ENCODE data around the gene SHISA9. TPM values are rescaled to one million over a fixed set of nuclear protein-coding genes. Genes with fewer than 3 reads are reported as not detected.

The SHISA9 gene
- total and polyA plus RNA-seq, 4 donors: under 0.01 to 0.08 (median 0.07) TPM; not detected in 1

- TF ChIP-seq, protein P1, sequence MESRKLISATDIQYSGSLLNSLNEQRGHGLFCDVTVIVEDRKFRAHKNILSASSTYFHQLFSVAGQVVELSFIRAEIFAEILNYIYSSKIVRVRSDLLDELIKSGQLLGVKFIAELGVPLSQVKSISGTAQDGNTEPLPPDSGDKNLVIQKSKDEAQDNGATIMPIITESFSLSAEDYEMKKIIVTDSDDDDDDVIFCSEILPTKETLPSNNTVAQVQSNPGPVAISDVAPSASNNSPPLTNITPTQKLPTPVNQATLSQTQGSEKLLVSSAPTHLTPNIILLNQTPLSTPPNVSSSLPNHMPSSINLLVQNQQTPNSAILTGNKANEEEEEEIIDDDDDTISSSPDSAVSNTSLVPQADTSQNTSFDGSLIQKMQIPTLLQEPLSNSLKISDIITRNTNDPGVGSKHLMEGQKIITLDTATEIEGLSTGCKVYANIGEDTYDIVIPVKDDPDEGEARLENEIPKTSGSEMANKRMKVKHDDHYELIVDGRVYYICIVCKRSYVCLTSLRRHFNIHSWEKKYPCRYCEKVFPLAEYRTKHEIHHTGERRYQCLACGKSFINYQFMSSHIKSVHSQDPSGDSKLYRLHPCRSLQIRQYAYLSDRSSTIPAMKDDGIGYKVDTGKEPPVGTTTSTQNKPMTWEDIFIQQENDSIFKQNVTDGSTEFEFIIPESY (IDR thresholded peaks at IDR 0.05): no peak
- TF ChIP-seq SP1 (IDR thresholded peaks at IDR 0.05) (no peak), JUND (IDR thresholded peaks at IDR 0.05) (no peak), TAF1 (conservative IDR thresholded peaks at IDR 0.05) (no peak), FOXA1 (IDR thresholded peaks at IDR 0.05) (no peak)
- TF ChIP-seq, protein P2, sequence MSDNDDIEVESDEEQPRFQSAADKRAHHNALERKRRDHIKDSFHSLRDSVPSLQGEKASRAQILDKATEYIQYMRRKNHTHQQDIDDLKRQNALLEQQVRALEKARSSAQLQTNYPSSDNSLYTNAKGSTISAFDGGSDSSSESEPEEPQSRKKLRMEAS (IDR thresholded peaks at IDR 0.05): no peak
These were observed 206.7 kb downstream of the SHISA9 start (continued) for GRCh38 chr16:13108126-13108525.

- Histone ChIP-seq H3K27ac (ENCODE audit: low read depth in 1 of 2, low read length in 2 of 2) (no peak overlapping the region), H3K9ac (ENCODE audit: low read depth in 1 of 2, low read length in 2 of 2) (no peak overlapping the region), H3K36me3 (ENCODE audit: control insufficient read depth in 4 of 4, insufficient read depth in 3 of 4, low read depth in 1 of 4, low read length in 3 of 4) (no peaks in the 10 kb centered on the region), H3K4me1 (ENCODE audit: control insufficient read depth in 4 of 4, insufficient read depth in 4 of 4, low read length in 3 of 4) (no peaks in the 10 kb centered on the region), H3K27me3 (ENCODE audit: control insufficient read depth in 4 of 4, insufficient read depth in 4 of 4, low read length in 3 of 4) (no peaks in the 10 kb centered on the region), H3K9me3 (ENCODE audit: control insufficient read depth in 4 of 4, low read length in 3 of 4) (no peaks in the 10 kb centered on the region), H3K4me3 (ENCODE audit: low read depth in 1 of 3, low read length in 3 of 3) (no peak overlapping the region)
- no peak for TF ChIP-seq SP1 (IDR thresholded peaks at IDR 0.05)
- no peak for TF ChIP-seq TAF1 (conservative IDR thresholded peaks at IDR 0.05)
- TF ChIP-seq, protein P2 (IDR thresholded peaks at IDR 0.05): no peak
- no peak for DNase-seq (ENCODE audit: low spot score)
- 98% methylated on average over 1 of the region's 1 CpG for WGBS
These were observed 207.8 kb downstream of the SHISA9 start for GRCh38 chr16:13109171-13109570.

DNA sequence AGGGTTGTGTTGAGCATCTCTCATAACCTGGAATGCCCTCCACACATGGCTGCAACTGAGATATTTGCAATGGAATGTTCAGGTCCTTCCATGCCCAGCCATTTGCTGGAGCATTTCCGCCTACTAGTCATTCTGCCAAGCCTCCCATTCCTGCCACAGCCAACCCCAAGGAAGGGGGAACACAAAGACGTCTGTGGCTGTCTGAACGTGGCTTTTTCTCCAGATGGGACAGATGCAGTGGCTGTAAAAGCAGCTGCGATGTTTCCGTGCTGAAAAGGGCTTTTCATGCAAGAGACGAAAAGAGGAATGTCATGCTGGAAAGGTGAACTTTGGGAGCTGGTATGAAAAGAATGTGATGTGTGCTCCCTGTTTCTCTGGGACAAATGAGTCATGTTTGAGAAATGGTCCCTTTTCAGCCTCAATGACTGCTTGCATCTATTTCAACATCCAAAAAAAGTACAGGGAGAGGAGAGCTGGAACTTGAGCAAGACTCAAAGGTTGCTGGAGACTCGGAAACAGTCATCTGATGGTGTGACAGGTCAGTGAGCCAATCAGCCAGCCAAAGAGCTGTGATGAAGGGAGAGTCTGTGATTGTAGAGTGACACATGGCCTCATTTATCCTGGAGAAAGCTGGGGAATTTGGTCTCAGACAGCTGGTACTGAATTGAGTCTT lies 208.9 kb downstream of the SHISA9 start:
- Histone ChIP-seq H3K27ac (ENCODE audit: low read depth in 1 of 2, low read length in 2 of 2) (no peak overlapping the region), H3K36me3 (ENCODE audit: control insufficient read depth in 4 of 4, insufficient read depth in 3 of 4, low read depth in 1 of 4, low read length in 3 of 4) (no peaks in the 10 kb centered on the region), H3K9ac (ENCODE audit: low read depth in 1 of 2, low read length in 2 of 2) (no peak overlapping the region), H3K9me3 (ENCODE audit: control insufficient read depth in 4 of 4, low read length in 3 of 4) (no peaks in the 10 kb centered on the region), H3K27me3 (ENCODE audit: control insufficient read depth in 4 of 4, insufficient read depth in 4 of 4, low read length in 3 of 4) (no peaks in the 10 kb centered on the region), H3K4me1 (ENCODE audit: control insufficient read depth in 4 of 4, insufficient read depth in 4 of 4, low read length in 3 of 4) (no peaks in the 10 kb centered on the region), H3K4me3 (ENCODE audit: low read depth in 1 of 3, low read length in 3 of 3) (no peak overlapping the region)
- TF ChIP-seq JUND (IDR thresholded peaks at IDR 0.05): peak; percentile 60 to 87
- TF ChIP-seq RXRA (IDR thresholded peaks at IDR 0.05): peak; percentile 12 to 46
- TF ChIP-seq REST (IDR thresholded peaks at IDR 0.05): no peak
- peak; percentile 20 for TF ChIP-seq ATF3 (IDR thresholded peaks at IDR 0.05)
- TF ChIP-seq HNF4A (conservative IDR thresholded peaks at IDR 0.05): peak; percentile 34 to 56
- TF ChIP-seq SP1 (IDR thresholded peaks at IDR 0.05): peak; percentile 57
- no peak for TF ChIP-seq FOXA2 (IDR thresholded peaks at IDR 0.05)
- no peak for TF ChIP-seq YY1 (IDR thresholded peaks at IDR 0.05)
- no peak for TF ChIP-seq GABPA (IDR thresholded peaks at IDR 0.05 in 1 of 2, conservative IDR thresholded peaks at IDR 0.05 in 1 of 2)
- TF ChIP-seq HNF4G (IDR thresholded peaks at IDR 0.05): peak; percentile 29
- peak in 1 of 2 donors; percentile 6 for TF ChIP-seq RAD21 (IDR thresholded peaks at IDR 0.05)
- WGBS: 43% methylated on average over 7 of the region's 7 CpGs
- no peak for DNase-seq (ENCODE audit: low spot score)
